Measurements from ENCODE around the gene PCDH9.

The PCDH9 gene

DNA sequence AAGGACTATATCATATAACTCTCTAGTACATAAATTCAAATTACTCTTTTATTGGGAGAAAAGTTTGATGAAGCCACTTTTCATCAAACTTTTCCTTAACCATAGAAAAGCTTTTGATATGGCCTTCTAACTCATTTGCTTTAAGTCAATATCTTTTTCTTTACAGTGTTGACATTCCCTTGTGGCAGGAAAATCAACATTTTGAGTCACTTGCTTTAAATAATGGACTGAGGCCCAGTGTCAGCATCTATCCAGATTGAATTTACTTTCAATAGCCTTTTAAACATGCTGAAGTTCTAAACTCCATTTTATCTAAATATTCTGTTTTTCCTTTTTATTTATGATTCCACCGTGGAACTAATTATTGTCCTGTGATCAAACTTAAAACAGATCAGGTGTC is 62.7 kb downstream of the PCDH9 start:
- in situ Hi-C loops (cut with MboI; ENCODE audit: low sequenced_read_pairs): no loop called here

DNA sequence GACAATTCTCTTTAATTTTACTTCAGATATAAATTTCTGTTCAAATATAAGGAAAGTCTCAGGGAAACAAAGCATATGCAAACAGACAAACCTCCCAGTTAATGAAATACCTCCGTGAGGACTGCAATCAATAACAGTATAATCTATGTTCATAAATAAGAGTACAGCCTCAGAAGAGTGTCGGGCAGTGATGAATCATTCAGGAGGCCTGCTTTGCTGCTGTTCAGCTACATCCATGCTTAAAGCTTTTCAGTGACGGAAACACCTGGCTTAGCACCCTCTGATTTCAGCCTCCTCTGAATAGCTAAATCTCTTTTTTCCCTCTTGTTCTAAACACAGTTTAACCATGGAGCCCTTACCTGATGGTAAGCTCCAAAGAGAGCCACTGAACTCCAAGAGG is 69.0 kb downstream of the PCDH9 start:
- in situ Hi-C loops (cut with MboI; ENCODE audit: low sequenced_read_pairs): no loop called here

GRCh38 chr13:67158903-67159302 is 71.2 kb downstream of the PCDH9 start:
- in situ Hi-C loops (cut with MboI; ENCODE audit: low sequenced_read_pairs): no loop called here

DNA sequence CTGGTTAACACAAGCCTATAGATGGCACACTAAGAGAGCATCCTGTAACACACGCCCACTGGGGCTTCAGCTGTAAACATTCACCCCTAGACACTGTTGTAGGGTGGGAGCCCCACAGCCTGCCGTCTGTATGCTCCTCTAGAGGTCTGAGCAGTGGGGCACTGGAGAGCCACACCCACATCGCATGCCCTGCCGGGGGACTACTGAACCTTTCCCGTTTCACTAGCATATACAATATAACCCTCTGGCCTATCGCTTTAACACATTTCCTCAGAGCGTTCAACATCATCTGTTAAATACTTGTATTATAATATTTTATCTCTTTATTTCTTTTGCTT is 73.4 kb downstream of the PCDH9 start:
- in situ Hi-C loops (cut with MboI; ENCODE audit: low sequenced_read_pairs): no loop called here

GRCh38 chr13:67155898-67156722 is 74.0 kb downstream of the PCDH9 start:
- in situ Hi-C loops (cut with MboI; ENCODE audit: low sequenced_read_pairs): no loop called here

DNA sequence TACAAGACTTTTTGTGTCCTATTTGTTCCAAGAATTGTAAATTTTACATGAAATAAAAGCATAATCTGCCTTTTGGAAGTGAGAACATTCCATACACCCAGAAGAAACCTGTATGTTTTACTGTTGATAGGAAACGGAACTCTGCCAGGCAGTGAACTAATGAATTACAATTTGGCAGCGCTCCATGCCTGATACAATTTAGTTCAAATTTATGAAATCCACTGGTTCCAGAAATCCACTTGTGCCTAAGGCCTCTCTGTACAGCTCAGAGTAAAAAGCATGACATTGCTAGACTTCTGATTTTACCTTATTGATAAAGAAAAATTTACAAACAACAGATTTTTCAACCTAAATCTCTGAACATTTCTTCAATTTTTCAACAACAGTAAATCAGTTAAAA is 78.1 kb downstream of the PCDH9 start:
- in situ Hi-C loops (cut with MboI; ENCODE audit: low sequenced_read_pairs): no loop called here

DNA sequence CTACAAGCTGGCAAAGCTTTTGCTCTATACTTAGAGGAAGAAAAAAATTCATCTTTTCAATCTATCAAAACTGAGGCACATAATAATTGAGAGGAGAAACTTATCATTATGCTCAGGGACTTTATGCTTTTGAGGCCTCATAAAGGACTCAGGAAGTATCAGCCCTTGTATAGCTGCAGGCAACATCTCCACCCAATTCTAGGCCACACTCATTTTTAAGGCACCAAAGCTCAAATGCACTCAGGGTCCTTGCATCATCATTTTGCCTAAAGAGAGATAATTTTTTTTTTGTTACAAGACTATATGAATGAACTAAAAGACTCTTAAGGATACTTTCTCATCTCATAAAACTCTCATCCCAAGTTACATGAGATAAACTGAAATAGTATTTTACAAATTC is 78.5 kb downstream of the PCDH9 start:
- in situ Hi-C loops (cut with MboI; ENCODE audit: low sequenced_read_pairs): no loop called here

DNA sequence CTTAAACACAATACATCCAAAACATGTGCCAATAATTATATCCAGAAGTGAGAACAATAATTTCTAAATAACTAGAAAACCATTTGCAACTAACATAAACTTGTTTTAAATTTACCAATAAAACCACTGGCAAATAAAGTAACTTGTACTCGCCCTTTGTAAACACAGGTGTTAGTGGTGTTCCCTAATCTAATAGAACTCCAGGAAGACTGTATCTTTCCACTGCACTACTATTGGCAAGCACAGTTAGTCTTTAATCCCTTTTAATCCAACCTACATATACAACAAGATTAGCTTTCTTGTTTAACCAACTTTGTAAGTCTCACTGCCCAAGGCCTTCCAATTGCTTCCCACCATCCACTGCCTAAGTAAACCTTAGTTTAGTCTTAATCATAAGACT is 79.5 kb downstream of the PCDH9 start:
- in situ Hi-C loops (cut with MboI; ENCODE audit: low sequenced_read_pairs): no loop called here

- in situ Hi-C loops (cut with MboI; ENCODE audit: low sequenced_read_pairs): no loop called here
These were observed 82.0 kb downstream of the PCDH9 start for GRCh38 chr13:67148161-67148571.

DNA sequence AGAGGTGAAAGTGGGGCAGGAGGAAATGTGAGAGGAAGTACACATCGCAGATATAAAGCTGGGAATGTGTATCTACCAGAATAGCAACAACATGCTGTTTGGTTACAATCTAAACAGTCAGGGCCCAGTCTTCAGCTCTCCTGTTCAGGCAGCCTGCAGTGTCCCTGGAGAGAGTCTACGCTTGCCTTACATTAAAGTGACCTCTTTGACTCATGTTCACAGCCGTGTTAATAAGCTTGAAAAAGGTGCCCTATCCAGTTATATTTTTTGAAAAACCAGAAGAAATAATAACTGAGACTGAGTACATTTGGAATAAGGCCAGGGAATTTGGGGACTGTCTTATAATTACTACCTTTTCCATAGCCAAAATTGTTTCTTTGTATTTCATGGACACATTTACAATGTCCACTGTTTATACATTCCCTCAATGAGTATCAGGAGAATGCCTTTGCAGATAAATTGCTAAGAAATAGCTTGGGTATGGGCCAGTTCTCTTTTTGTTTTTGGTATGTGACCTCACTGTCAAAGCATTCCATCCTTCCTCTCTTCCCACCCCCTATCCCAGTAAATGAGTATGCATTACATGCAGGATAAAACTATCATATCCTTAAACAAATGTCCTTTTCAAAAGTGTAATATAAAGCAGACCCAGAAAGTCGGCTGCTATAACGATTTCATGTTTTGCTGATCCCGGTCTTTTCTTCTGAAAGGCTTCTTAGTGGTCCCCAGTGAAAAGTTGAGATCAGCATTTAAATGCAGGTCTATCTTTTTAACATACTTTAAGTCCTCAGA is 82.6 kb downstream of the PCDH9 start:
- in situ Hi-C loops (cut with MboI; ENCODE audit: low sequenced_read_pairs): no loop called here

GRCh38 chr13:67146523-67147130 is 83.5 kb downstream of the PCDH9 start:
- in situ Hi-C loops (cut with MboI; ENCODE audit: low sequenced_read_pairs): no loop called here

DNA sequence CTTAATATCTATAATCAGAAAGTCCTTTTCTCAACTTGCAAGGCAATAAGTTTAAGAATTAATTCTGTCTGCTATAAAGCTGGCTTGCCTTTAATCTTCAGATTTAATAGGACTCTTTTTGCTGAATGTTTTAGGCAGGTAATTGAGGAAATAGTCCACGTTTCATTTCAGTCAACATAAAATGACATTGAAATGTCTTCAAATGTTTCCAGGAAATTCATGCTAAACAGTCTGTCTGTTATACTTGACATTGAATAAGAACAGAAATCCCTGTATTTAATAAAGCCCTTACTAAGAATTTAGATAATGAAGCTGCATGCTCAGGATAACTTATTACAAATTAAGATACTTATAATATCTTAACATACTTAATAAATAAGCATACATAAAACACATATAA is 84.2 kb downstream of the PCDH9 start:
- in situ Hi-C loops (cut with MboI; ENCODE audit: low sequenced_read_pairs): no loop called here

GRCh38 chr13:67143544-67144115 is 86.5 kb downstream of the PCDH9 start:
- in situ Hi-C loops (cut with MboI; ENCODE audit: low sequenced_read_pairs): no loop called here

- in situ Hi-C loops (cut with MboI; ENCODE audit: low sequenced_read_pairs): no loop called here
These were observed 90.1 kb downstream of the PCDH9 start for GRCh38 chr13:67140006-67140405.

DNA sequence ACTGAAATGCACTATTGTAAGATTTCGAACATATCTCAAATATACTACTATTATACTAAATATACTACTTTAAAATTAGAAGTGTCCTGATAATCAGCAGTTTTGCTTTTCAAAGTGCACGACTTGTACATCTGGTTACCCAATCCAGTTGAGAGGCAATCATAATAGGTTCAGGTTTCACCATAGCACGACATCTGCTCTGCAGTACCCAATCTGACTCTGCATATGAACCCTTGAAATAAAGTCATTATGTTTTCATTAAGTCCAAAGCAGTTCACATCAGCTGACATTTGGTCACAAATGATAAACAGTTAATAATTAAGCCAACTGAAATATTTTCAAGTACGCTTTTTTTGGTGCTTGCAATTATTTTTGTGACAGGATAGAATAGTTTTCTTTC is 90.6 kb downstream of the PCDH9 start:
- in situ Hi-C loops (cut with MboI; ENCODE audit: low sequenced_read_pairs): no loop called here

DNA sequence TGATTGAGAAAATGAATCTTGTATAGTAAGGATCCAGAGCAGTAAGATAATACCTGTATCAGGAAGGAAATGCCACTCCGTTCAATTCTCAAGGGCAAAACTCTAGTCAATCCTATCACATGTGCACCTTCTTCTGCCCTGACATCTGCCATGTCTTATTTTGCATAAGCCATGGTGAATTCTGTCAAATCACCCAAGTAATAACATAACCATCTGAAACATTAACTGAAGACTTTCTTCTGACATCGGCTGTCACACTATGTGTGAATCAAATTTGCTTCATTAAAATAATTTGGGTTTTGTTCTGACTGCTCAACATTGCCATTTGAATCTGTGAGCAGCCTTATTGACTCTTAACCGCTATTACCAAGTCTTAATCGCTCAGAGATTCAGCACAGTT is 91.2 kb downstream of the PCDH9 start:
- in situ Hi-C loops (cut with MboI; ENCODE audit: low sequenced_read_pairs): no loop called here

DNA sequence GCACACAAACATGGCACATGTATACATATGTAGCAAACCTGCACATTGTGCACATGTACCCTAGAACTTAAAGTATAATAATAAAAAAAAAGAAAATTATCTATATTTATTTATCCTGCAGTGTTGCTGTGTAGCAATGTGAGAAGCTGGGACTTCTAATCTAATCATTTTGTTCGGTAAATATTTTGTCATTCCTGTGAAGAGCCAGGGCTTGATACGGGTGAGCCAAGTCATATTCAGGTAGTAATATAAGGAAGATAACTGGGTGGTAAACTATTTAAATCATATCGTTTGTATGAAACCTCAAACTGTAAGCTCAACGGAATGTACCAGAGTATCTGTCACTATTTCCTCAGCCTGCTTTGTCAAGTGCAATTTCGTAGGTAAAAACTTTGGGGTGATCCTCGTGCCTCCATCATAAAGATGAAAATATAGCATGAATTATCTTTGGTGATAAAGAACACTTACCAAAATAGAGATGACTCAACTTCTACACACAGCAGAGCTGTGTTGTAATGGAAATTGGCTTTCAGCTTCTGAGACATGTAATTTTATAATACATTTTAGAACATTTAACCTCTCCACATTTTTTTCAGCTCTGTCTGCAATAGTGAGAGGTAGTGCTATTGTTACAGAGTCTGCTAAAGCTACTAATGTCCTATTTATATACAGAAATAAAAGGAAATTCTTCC is 92.9 kb downstream of the PCDH9 start:
- in situ Hi-C loops (cut with MboI; ENCODE audit: low sequenced_read_pairs): no loop called here

DNA sequence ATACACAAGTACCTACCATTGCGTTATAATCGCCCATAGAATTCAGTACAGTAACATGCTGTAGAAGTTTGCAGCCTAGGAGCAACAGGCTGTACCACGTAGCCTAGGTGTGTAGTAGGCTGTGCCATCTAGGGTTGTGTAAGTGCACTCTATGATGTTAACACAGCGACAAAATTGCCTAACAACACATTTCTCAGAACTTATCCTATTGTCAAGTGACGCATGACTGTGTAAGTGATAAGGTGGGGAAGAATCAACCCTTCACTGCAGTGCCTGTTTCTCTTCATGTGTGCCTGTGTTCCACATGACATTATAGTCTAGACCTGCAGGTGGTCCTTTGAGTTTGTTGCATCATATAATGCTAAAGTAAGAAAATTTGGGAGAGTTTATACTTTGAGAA is 94.0 kb downstream of the PCDH9 start:
- in situ Hi-C loops (cut with MboI; ENCODE audit: low sequenced_read_pairs): no loop called here

DNA sequence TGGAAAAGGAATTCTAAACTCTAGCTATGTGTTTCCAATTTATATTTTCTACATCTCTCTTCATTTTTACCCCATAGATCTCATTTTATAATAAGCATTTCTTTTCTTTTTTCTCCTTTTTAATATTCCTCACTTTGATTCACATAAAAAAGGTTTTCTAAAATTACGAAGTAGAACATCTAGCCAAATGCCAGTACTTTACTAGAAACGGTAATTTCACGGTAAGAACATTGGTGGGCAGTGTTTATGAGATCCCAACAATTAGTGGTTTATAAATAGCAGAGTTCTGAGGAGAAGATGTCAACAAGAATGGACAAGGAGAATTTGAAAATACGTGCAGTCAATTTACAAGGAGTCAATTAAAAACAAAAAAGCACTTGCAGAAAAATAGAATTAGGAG is 94.8 kb downstream of the PCDH9 start:
- in situ Hi-C loops (cut with MboI; ENCODE audit: low sequenced_read_pairs): no loop called here

DNA sequence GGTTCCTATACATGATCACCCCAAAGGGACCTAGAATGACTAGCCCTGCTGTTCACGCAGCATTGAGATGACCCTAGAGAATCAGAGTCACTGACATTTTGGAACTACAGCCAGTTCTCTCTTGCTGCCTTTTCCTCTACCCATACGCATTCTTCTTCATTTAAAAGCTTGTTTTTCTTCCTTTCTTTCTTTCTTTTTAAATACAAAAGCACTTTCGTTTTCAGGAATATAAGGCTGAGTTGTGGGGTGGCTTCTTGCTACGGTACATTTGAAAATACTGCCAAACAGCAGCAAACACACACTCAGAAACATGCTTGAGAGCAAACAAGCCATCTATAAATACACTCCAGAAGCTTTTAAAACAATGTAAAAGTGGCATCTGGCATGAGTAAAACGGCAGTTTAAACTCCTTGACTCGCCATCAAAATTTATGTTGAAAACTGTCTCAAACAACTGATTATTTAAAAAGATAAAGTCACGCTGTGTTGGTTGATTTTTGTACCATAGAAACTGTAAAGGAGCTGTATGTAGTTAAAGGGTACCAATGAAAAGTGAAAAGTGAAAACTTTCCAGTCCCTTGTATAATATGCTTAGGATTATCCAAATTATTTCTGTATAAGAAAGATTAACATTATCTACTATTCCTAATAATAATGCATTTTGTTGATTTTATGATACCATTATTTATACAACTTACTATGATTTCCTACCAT is 95.6 kb downstream of the PCDH9 start:
- in situ Hi-C loops (cut with MboI; ENCODE audit: low sequenced_read_pairs): no loop called here

Measured in HL-60/S4 (cell line).